Measurements from ENCODE around the gene PDE6B. TPM values are rescaled to one million over a fixed set of nuclear protein-coding genes. Genes with fewer than 3 reads are reported as not detected.
"Not testable (repeated sequence)": the region's sequence is repeated elsewhere in the genome, so short reads cannot be mapped to it uniquely, and the experiment has no call there.

Gene PDE6B
- total RNA-seq, 1 experiment from 2014 or later, result not detected

- no peak for DNase-seq (ENCODE audit: low spot score)
Observed at GRCh38 chr4:656436-657337, 31.3 kb downstream of the PDE6B start.

GRCh38 chr4:657338-657833 lies 32.0 kb downstream of the PDE6B start:
- no peak for DNase-seq (ENCODE audit: low spot score)

- DNase-seq (ENCODE audit: low spot score), result no peak
Observed at GRCh38 chr4:657834-658667, 32.7 kb downstream of the PDE6B start.

GRCh38 chr4:658681-659667 lies 33.6 kb downstream of the PDE6B start:
- no peak for DNase-seq (ENCODE audit: low spot score)

- DNase-seq (ENCODE audit: low spot score), result no peak
Observed at GRCh38 chr4:659851-660250, 34.5 kb downstream of the PDE6B start.

- no peak for DNase-seq (ENCODE audit: low spot score)
Observed at GRCh38 chr4:660401-660800, 35.0 kb downstream of the PDE6B start.

- DNase-seq (ENCODE audit: low spot score), result no peak
Observed at GRCh38 chr4:661231-661630, 35.9 kb downstream of the PDE6B start.

GRCh38 chr4:661881-662761 lies 36.7 kb downstream of the PDE6B start:
- no peak for DNase-seq (ENCODE audit: low spot score)

- DNase-seq (ENCODE audit: low spot score), result no peak
Observed at GRCh38 chr4:663046-663437, 37.7 kb downstream of the PDE6B start.

GRCh38 chr4:663438-664428 lies 38.4 kb downstream of the PDE6B start:
- no peak for DNase-seq (ENCODE audit: low spot score)

GRCh38 chr4:664713-665231 lies 39.4 kb downstream of the PDE6B start:
- no peak for DNase-seq (ENCODE audit: low spot score)

GRCh38 chr4:665381-665750 lies 40.0 kb downstream of the PDE6B start:
- DNase-seq (ENCODE audit: low spot score), result no peak

- no peak for DNase-seq (ENCODE audit: low spot score)
Observed at GRCh38 chr4:665751-666435, 40.5 kb downstream of the PDE6B start.

GRCh38 chr4:666436-666810 lies 41.0 kb downstream of the PDE6B start:
- DNase-seq (ENCODE audit: low spot score), result no peak

- no peak for DNase-seq (ENCODE audit: low spot score)
Observed at GRCh38 chr4:666822-667544, 41.6 kb downstream of the PDE6B start.

GRCh38 chr4:667545-667925 lies 42.2 kb downstream of the PDE6B start:
- no peak for DNase-seq (ENCODE audit: low spot score)

- not testable (repeated sequence) for DNase-seq (ENCODE audit: low spot score)
Observed at GRCh38 chr4:668219-668618, 42.8 kb downstream of the PDE6B start.

Data from A172 (cell line).